Anterior cingulate cortex (tissue), 58 donors: Measurements from ENCODE around the gene FOXO1.

Experiments used
- DNase-seq, 58 donors: peaks; one replicate each; lab custom pipeline; 2025; lab: John Stamatoyannopoulos, UW

Gene FOXO1

GRCh38 chr13:40556453-40556852, 110.0 kb downstream of the FOXO1 start:
- no peak for DNase-seq

DNA sequence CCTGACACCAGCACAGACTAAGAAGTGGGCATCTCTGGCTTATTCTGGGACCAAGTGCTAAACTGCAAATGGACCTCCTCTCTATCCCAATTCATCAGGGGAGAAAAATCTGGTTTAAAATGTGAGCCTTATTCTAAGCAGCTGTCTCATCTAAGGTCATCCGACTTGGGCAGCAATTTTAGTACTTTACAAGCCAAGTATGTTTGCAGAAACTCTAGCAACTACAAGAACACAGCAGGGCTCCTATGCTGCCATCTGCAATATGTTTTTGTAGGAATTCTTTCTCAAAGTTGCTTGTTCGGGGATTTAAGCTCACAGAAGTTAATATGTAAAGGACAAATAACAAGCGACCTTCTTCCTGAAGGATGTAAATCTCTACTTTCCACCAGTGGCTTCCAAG, 113.1 kb downstream of the FOXO1 start:
- no peak for DNase-seq

GRCh38 chr13:40552895-40553294, 113.5 kb downstream of the FOXO1 start:
- no peak for DNase-seq

DNA sequence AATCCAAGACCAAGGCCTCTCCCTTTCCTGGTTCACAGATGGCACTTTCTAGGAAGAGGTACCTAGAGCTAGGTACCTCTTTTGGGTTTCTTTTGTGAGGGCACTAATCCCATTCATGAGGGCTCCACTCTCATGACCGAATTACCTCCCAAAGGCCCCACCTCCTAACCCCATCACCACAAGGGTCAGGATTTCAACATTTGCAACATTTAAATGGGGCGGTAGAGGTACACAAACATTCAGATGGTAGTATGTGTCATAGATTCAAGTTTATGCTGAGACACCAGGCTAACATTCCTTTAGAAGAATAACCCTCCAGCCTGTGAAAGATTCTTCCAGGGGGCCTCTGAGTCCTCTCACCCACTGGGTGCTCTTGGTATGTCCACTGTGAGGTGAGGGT, 116.3 kb downstream of the FOXO1 start:
- DNase-seq = no peak

DNA sequence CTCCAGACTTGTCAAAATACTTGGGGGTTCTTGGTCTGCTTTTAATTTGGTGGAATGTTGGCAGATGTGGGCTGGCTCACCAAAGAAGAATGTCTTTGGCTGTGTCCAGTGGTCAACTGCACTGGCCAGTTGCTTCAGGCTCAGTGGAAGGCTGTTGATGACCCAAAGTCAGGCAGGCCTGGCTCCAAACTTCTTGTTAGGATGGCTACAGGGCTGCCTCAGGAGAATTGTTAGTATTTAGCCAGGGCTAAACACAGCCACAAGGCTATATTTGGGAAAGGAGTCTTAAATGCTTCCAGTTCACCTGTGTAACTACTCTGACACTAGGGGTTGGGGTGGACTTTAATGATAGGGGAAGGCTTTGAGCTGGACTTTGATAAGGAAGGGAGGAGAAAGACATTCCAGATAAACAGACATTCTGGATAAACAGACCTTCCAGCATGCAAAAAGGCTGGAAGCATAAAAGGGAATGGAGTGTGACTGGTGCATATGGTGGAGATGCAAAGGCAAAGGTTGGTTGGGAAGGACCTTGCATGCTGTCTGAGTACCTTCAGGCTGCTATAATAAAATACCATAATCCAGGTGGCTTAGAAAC, 116.8 kb downstream of the FOXO1 start:
- no peak for DNase-seq

DNA sequence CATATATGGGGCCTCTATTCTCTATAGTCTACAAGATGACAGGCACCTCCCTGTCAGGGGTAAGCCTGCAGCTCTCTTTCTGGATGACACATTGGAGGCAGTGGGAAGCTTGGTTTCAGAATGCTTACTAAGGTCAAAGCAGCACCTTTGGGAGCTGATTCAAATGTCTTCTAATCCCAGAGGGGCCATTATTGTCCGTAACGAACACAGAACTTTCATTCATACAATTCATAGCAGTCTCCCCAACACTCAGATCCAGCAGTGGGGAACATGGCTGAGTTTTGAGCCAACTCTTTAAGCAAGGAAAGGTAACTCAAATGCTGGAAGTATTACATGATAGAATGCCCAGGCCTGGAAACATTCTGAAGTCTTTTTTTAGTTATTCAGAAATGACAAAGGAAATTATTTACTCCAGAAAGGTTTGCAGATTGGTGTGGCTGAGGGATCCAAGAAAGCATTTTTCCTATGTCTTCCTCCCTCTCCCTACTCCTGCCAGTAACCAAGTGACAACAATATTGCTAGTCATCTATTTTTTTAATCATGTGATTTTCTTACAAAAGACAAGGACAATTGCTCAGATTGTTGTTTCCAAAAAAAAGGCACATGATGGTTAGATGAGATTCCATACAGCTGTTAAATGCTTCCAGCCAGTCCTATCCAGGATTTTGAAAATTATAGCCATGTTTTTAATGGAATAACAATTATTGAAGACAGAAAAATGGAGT, 118.7 kb downstream of the FOXO1 start:
- no peak for DNase-seq

- no peak for DNase-seq
Observed at GRCh38 chr13:40546047-40546446, 120.4 kb downstream of the FOXO1 start.

- DNase-seq = no peak
Observed at GRCh38 chr13:40540328-40541044, 126.0 kb downstream of the FOXO1 start.

- no peak for DNase-seq
Observed at GRCh38 chr13:40539576-40540327, 126.7 kb downstream of the FOXO1 start.

DNA sequence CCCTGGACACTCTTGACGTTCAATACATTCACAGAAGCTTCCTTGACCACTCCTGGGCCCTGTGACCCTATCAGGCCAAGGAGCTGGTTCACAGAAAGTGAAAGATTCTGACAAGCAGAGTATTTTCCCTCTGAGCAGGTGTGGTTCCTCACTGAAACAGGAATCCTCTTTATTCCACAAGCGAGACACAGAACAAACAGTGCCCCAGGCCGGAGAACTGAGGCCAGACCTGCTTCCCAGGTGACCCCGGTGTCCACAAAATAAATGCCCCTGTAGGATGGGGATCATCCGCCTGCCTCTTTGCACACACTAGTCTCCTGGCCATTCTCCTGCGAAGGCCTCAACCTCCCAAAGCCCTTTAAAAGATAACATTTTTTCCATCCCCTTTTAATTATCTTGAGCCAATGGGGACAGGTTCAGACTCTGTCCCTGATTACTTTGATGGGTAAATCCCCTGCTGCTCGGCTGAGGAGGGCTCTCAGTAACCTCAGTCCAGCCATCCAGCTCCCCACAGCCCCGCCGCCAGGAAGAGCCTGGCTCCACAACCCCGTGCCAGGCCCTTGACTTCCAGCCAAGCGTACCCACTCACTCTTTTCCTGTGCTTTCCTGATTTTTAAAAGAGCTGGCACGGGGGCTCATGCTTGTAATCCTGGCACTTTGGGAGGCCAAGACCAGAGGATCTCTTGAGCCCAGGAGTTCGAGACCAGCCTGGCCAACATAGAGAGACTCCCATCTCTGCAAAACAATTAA, 129.1 kb downstream of the FOXO1 start:
- DNase-seq = no peak

DNA sequence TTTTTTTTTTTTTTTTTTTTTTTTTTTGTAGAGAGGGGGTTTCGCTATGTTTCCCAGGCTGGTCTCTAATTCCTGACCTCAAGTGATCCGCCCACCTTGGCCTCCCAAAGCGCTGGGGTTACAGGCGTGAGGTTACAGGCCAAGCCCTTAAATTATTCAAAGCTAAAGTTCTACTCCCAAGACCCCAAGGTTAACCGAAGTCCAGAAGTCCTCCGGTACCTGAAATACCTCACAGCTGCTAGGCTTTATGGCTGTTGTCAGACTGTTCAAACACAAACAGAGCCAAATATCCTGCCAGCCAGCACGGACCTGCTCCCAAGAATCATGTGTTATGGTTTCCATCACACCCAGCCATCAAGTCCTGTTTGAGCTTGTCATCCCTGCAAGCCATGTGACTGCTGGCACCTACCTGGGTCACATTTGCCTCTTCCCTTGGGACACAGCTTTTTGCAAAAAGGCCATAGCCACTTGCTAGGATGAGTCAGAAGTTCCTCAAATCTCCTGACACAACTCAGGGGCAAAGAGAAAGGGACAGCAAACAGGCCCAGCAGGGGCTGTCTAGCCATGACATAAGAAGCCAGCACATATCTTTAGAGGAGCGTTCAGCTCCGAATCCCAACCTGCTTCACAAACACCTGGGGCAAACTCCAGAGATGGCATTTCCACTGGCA, 129.9 kb downstream of the FOXO1 start:
- no peak for DNase-seq

GRCh38 chr13:40535345-40535836, 131.1 kb downstream of the FOXO1 start:
- DNase-seq = no peak

DNA sequence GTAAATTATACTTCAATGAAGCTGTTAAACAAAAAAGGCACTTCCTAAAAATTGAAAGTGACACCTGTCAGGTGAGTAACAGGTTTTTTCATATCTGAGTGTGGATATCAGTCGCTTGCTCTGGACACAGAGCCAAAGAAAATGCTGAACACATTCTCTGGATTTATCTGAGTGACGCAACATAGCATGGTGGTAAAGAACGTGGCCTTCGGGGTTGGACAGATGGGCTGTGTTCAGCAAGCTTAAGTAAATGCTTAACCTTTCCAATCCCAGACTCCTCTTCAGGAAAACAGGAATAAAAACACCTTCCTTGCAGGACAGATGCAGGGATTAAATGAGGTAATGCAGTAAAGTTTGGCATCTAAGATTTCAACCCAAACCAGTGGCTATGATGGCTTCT, 132.0 kb downstream of the FOXO1 start:
- no peak for DNase-seq

DNA sequence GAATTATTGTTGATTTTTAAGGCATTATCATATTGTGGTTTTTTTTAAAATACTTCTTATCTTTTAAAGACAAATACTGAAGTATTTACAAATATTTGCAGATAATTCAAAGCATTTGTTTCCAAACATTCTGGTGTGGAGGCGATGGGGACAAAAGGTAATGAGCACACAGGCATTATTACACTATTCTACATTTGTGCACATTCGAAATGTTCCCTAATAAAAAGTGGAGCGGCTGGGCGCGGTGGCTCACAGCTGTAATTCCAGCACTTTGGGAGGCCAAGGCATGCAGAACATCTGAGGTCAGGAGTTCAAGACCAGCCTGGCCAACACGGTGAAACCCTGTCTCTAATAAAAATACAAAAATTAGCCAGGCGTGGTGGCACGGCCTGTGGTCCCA, 133.4 kb downstream of the FOXO1 start:
- DNase-seq = no peak

- no peak for DNase-seq
Observed at GRCh38 chr13:40530961-40531360, 135.5 kb downstream of the FOXO1 start.

DNA sequence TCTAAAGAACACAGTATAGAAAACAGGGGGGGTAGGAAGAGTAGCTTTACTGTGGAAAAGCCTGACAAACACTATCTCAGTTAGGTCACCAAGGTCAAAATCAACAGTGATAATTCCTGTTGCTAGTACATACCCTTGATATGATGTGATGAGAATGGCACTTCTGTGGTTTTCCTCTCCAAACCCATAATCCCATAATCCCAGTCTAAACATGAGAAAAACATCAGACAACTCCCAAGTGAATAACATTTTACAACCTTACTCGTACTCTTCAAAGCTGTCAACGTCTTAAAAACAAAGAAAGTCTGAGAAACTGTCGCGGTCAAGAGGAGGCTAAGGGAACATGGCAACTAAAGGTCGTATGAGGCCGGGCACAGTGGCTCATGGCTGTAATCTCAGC, 137.6 kb downstream of the FOXO1 start:
- DNase-seq = no peak

GRCh38 chr13:40527914-40528313, 138.5 kb downstream of the FOXO1 start:
- DNase-seq = no peak

DNA sequence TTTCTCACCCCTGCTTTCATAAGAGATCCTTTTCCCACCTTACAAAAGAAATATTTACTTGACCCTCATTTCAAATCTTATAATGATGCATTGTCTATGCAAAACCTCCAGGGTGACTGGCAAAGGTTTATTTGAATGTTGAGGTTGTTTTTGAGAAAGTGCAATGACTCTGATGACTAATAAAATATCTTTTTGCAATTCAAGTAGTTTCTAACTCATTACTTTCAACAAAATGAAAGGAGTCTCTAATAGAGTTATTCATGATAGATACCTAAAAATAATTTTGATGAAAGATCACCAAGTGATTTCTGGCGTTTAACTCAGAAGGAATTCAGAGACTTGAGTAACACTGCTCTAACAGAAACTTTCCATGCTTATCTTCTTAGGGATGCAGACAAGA, 144.2 kb downstream of the FOXO1 start:
- DNase-seq = no peak

DNA sequence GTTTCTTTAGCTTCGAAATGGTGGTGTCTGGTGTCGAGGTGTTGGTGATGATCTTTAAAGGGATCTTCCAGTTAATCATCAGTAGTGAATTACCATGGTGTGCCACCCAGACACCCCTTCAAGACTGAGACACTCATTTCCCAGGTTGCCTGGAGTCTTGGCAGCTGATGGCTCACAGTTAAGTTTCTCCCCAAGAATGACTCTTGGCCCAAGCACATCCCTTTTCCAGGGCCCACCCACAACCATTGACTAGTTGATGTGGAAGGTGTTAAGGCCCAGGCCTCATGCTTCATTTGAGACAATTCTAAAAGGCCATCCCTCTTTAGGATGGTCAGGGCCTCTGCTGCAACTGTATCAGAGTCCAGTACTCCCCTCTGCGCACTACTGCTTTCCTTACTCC, 145.5 kb downstream of the FOXO1 start:
- no peak for DNase-seq

GRCh38 chr13:40519637-40520036, 146.8 kb downstream of the FOXO1 start:
- peak in 1 of 58 donors; percentile 5 for DNase-seq
